GM06990 (cell line): ENCODE measurements around the gene PIWIL1.

Source experiments
- DNase-seq: peaks from one replicate; pipeline ENCODE4 v3.0.0-alpha.2; 2011; ENCODE audit not compliant: insufficient read length; ENCODE audit errors: extremely low read depth
- H3K27me3 ChIP-seq: replicated peaks from 2 replicates; pipeline ENCODE4 v1.6.0; 2011; ENCODE audit warnings: low read length; ENCODE audit not compliant: control insufficient read depth, insufficient read depth
- H3K36me3 ChIP-seq: 2 replicates; pipeline ENCODE4 v1.5.1; 2011; ENCODE audit warnings: low read length; ENCODE audit not compliant: control insufficient read depth, insufficient read depth
- H3K4me3 ChIP-seq: replicated peaks from 2 replicates; pipeline ENCODE4 v1.5.1; 2011; ENCODE audit warnings: low read depth, mild to moderate bottlenecking, control low read depth, low read length
- CTCF ChIP-seq: IDR thresholded peaks from 2 replicates; pipeline ENCODE4 v1.5.1; 2011; ENCODE audit warnings: low read length, control low read depth, mild to moderate bottlenecking, inconsistent platforms; ENCODE audit not compliant: insufficient read depth, poor library complexity, severe bottlenecking

PIWIL1 gene

GRCh38 chr12:130354407-130354806, 16.7 kb downstream of the PIWIL1 start:
- no peak for DNase-seq
- Histone ChIP-seq H3K36me3 (no peaks in the 10 kb centered on the region), H3K4me3 (no peak overlapping the region), H3K27me3 (no peaks in the 10 kb centered on the region)
- no peak for TF ChIP-seq CTCF

GRCh38 chr12:130356222-130356621, 18.5 kb downstream of the PIWIL1 start:
- DNase-seq: no peak
- Histone ChIP-seq H3K4me3 (no peak overlapping the region), H3K36me3 (no peaks in the 10 kb centered on the region), H3K27me3 (no peaks in the 10 kb centered on the region)
- no peak for TF ChIP-seq CTCF

GRCh38 chr12:130357241-130357640, 19.6 kb downstream of the PIWIL1 start:
- H3K4me3 ChIP-seq: no peak overlapping the region
- TF ChIP-seq CTCF: no peak
- no peaks in the 10 kb centered on the region for H3K36me3 ChIP-seq
- no peaks in the 10 kb centered on the region for H3K27me3 ChIP-seq
- DNase-seq: no peak

GRCh38 chr12:130357729-130358330, 20.1 kb downstream of the PIWIL1 start:
- Histone ChIP-seq H3K27me3 (no peaks in the 10 kb centered on the region), H3K36me3 (no peaks in the 10 kb centered on the region), H3K4me3 (no peak overlapping the region)
- DNase-seq: no peak
- no peak for TF ChIP-seq CTCF

- H3K27me3 ChIP-seq: no peaks in the 10 kb centered on the region
Measured at GRCh38 chr12:130362060-130362459, 24.4 kb downstream of the PIWIL1 start.

More at GRCh38 chr12:130362060-130362459, 24.4 kb downstream of the PIWIL1 start:
- no peaks in the 10 kb centered on the region for H3K36me3 ChIP-seq
- DNase-seq: no peak
- no peak for TF ChIP-seq CTCF
- no peak overlapping the region for H3K4me3 ChIP-seq
